CD4-positive, alpha-beta T cell treated with Interleukin-15 for 1 hour (primary cell): ENCODE results near the gene INTU.
"Not testable (repeated sequence)": the region's sequence is repeated elsewhere in the genome, so short reads cannot be mapped to it uniquely, and the experiment has no call there.

Source experiments
- DNase-seq: peaks from one replicate; pipeline ENCODE4 v3.0.0-alpha.2; 2020

Gene INTU

GRCh38 chr4:127632420-127633403, at the start of gene INTU:
INTU (plus strand) TSS chr4:127632957; CDS start chr4:127633035, 78 bp downstream.
- peak; percentile 61 for DNase-seq

- not testable (repeated sequence) for DNase-seq
Measured at GRCh38 chr4:127586496-127586895, 46.3 kb upstream of the INTU start.

- no peak for DNase-seq
Measured at GRCh38 chr4:127586922-127587571, 45.7 kb upstream of the INTU start.

- not testable (repeated sequence) for DNase-seq
Measured at GRCh38 chr4:127589153-127589552, 43.6 kb upstream of the INTU start.

GRCh38 chr4:127598656-127599055, 34.1 kb upstream of the INTU start:
- DNase-seq = no peak

GRCh38 chr4:127601029-127601428, 31.7 kb upstream of the INTU start:
- DNase-seq = no peak

GRCh38 chr4:127604949-127605709, 27.6 kb upstream of the INTU start:
- DNase-seq = no peak

- DNase-seq = no peak
Measured at GRCh38 chr4:127606823-127607222, 25.9 kb upstream of the INTU start.

- DNase-seq = no peak
Measured at GRCh38 chr4:127609484-127609883, 23.3 kb upstream of the INTU start.

- no peak for DNase-seq
Measured at GRCh38 chr4:127610488-127610887, 22.3 kb upstream of the INTU start.

- DNase-seq = no peak
Measured at GRCh38 chr4:127616898-127617297, 15.9 kb upstream of the INTU start.

GRCh38 chr4:127618427-127618826, 14.3 kb upstream of the INTU start:
- no peak for DNase-seq

- DNase-seq = no peak
Measured at GRCh38 chr4:127622621-127622920, 10.2 kb upstream of the INTU start.

GRCh38 chr4:127622921-127623796, 9.6 kb upstream of the INTU start:
- no peak for DNase-seq

GRCh38 chr4:127623797-127624083, 9.0 kb upstream of the INTU start:
- no peak for DNase-seq

- DNase-seq = no peak
Measured at GRCh38 chr4:127624173-127624572, 8.6 kb upstream of the INTU start.

- DNase-seq = no peak
Measured at GRCh38 chr4:127629371-127629770, 3.4 kb upstream of the INTU start.

- DNase-seq = no peak
Measured at GRCh38 chr4:127630152-127630551, 2.6 kb upstream of the INTU start.

GRCh38 chr4:127631420-127631819, 1.3 kb upstream of the INTU start:
- DNase-seq = no peak

GRCh38 chr4:127634181-127634580, 1.4 kb downstream of the INTU start:
- no peak for DNase-seq

- no peak for DNase-seq
Measured at GRCh38 chr4:127641524-127641923, 8.8 kb downstream of the INTU start.

GRCh38 chr4:127642169-127642568, 9.4 kb downstream of the INTU start:
- no peak for DNase-seq

GRCh38 chr4:127643791-127644190, 11.0 kb downstream of the INTU start:
- DNase-seq = no peak
